SH-SY5Y (cell line): Measurements from ENCODE around the gene LRIG1.

Experiments used
- GATA2 ChIP-seq: IDR thresholded peaks from 2 replicates; pipeline ENCODE4 v1.6.1; 2011; ENCODE audit warnings: mild to moderate bottlenecking, low read depth, low read length
- GATA3 ChIP-seq: IDR thresholded peaks from 2 replicates; pipeline ENCODE4 v1.6.1; 2011; ENCODE audit warnings: low read depth, mild to moderate bottlenecking, low read length, moderate library complexity

Gene LRIG1

GRCh38 chr3:66398228-66399025 lies 102.4 kb downstream of the LRIG1 start:
- TF ChIP-seq GATA3, result no peak
- TF ChIP-seq GATA2, result no peak

GRCh38 chr3:66397745-66398144 lies 103.1 kb downstream of the LRIG1 start:
- TF ChIP-seq GATA3, result no peak
- TF ChIP-seq GATA2, result no peak

- TF ChIP-seq GATA3 (no peak), GATA2 (no peak)
Observed at GRCh38 chr3:66396888-66397287, 103.9 kb downstream of the LRIG1 start.

GRCh38 chr3:66396161-66396760 lies 104.6 kb downstream of the LRIG1 start:
- TF ChIP-seq GATA2, result no peak
- TF ChIP-seq GATA3, result no peak

GRCh38 chr3:66395635-66396034 lies 105.2 kb downstream of the LRIG1 start:
- no peak for TF ChIP-seq GATA2
- TF ChIP-seq GATA3, result no peak

- TF ChIP-seq GATA2 (no peak), GATA3 (no peak)
Observed at GRCh38 chr3:66394753-66395249, 106.0 kb downstream of the LRIG1 start.

- TF ChIP-seq GATA3, result no peak
- no peak for TF ChIP-seq GATA2
Observed at GRCh38 chr3:66394019-66394752, 106.6 kb downstream of the LRIG1 start.

- no peak for TF ChIP-seq GATA2
- no peak for TF ChIP-seq GATA3
Observed at GRCh38 chr3:66393333-66394005, 107.4 kb downstream of the LRIG1 start.

GRCh38 chr3:66392966-66393332 lies 107.9 kb downstream of the LRIG1 start:
- TF ChIP-seq GATA3 (no peak), GATA2 (no peak)

GRCh38 chr3:66392512-66392911 lies 108.3 kb downstream of the LRIG1 start:
- TF ChIP-seq GATA2 (no peak), GATA3 (no peak)

GRCh38 chr3:66390013-66390412 lies 110.8 kb downstream of the LRIG1 start:
- TF ChIP-seq GATA2 (no peak), GATA3 (no peak)

GRCh38 chr3:66386925-66387650 lies 113.7 kb downstream of the LRIG1 start:
- no peak for TF ChIP-seq GATA3
- TF ChIP-seq GATA2, result no peak

- no peak for TF ChIP-seq GATA3
- TF ChIP-seq GATA2, result no peak
Observed at GRCh38 chr3:66386011-66386924, 114.6 kb downstream of the LRIG1 start.
